HL-60 (cell line): Measurements from ENCODE around the gene ADAM12.

Experiments used
- DNase-seq, 2 experiments: peaks; one replicate each; pipeline ENCODE4 v3.0.0-alpha.2; 2010 to 2020; ENCODE audit warnings: low read depth in 1 of 2, low spot score in 1 of 2
- H3K27ac ChIP-seq: fragments of 250-450 bp; sonication (Bioruptor Pico); replicated peaks from 2 replicates; pipeline ENCODE4 v1.5.1; 2020; ENCODE audit warnings: mild to moderate bottlenecking, moderate library complexity
- H3K27me3 ChIP-seq: fragments of 250-450 bp; sonication (Bioruptor Pico); 2 replicates; pipeline ENCODE4 v1.5.1; 2021; ENCODE audit warnings: mild to moderate bottlenecking, moderate library complexity; ENCODE audit not compliant: insufficient read depth, poor library complexity, severe bottlenecking
- H3K4me3 ChIP-seq: replicated peaks from 2 replicates; pipeline ENCODE4 v1.5.1; 2011; ENCODE audit warnings: mild to moderate bottlenecking, control low read depth, low read length; ENCODE audit not compliant: insufficient read depth
- GABPA ChIP-seq: IDR thresholded peaks from 2 replicates; pipeline ENCODE4 v1.6.1; 2012; ENCODE audit warnings: low read depth
- POLR2AphosphoS5 ChIP-seq: IDR thresholded peaks from 2 replicates; pipeline ENCODE4 v1.6.1; 2012; ENCODE audit warnings: low read depth
- SPI1 ChIP-seq: IDR thresholded peaks from 2 replicates; pipeline ENCODE4 v1.6.1; 2012; ENCODE audit warnings: low read depth, mild to moderate bottlenecking, borderline replicate concordance
- TF ChIP-seq, protein P1 (sequence below): IDR thresholded peaks from 2 replicates; pipeline ENCODE4 v1.6.1; 2012; ENCODE audit warnings: low read depth; ENCODE audit not compliant: insufficient replicate concordance
- TF ChIP-seq, protein P2 (sequence below): IDR thresholded peaks from one replicate; pipeline ENCODE4 v1.5.1; 2011; ENCODE audit warnings: low read length, control low read depth, inconsistent platforms; ENCODE audit not compliant: insufficient read depth

The ADAM12 gene

DNA sequence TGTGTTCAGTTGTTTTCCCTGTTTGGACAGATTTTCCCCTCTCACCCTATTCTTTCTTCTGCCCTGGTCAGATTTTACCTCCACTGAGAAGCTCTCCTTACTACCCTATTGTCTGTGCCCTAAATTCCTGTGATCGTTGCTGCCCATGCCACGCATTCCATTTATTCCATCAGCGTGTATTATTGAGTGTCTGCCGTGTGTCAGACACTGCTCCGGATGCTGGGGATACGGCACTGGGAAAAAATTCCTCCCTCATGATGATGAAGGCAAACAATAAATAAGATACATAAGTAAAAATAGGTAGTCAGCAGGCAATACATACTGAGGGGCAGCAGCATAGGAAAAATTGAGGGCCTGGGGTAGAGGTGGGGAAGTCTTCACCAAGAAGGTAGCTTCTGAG lies 405.1 kb downstream of the ADAM12 start:
- no peak for DNase-seq
- Histone ChIP-seq H3K27me3 (no peaks in the 10 kb centered on the region), H3K27ac (no peak overlapping the region), H3K4me3 (no peak overlapping the region)
- TF ChIP-seq GABPA (no peak), POLR2AphosphoS5 (no peak), SPI1 (no peak)
- TF ChIP-seq, protein P1, sequence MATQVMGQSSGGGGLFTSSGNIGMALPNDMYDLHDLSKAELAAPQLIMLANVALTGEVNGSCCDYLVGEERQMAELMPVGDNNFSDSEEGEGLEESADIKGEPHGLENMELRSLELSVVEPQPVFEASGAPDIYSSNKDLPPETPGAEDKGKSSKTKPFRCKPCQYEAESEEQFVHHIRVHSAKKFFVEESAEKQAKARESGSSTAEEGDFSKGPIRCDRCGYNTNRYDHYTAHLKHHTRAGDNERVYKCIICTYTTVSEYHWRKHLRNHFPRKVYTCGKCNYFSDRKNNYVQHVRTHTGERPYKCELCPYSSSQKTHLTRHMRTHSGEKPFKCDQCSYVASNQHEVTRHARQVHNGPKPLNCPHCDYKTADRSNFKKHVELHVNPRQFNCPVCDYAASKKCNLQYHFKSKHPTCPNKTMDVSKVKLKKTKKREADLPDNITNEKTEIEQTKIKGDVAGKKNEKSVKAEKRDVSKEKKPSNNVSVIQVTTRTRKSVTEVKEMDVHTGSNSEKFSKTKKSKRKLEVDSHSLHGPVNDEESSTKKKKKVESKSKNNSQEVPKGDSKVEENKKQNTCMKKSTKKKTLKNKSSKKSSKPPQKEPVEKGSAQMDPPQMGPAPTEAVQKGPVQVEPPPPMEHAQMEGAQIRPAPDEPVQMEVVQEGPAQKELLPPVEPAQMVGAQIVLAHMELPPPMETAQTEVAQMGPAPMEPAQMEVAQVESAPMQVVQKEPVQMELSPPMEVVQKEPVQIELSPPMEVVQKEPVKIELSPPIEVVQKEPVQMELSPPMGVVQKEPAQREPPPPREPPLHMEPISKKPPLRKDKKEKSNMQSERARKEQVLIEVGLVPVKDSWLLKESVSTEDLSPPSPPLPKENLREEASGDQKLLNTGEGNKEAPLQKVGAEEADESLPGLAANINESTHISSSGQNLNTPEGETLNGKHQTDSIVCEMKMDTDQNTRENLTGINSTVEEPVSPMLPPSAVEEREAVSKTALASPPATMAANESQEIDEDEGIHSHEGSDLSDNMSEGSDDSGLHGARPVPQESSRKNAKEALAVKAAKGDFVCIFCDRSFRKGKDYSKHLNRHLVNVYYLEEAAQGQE: no peak
- TF ChIP-seq, protein P2, sequence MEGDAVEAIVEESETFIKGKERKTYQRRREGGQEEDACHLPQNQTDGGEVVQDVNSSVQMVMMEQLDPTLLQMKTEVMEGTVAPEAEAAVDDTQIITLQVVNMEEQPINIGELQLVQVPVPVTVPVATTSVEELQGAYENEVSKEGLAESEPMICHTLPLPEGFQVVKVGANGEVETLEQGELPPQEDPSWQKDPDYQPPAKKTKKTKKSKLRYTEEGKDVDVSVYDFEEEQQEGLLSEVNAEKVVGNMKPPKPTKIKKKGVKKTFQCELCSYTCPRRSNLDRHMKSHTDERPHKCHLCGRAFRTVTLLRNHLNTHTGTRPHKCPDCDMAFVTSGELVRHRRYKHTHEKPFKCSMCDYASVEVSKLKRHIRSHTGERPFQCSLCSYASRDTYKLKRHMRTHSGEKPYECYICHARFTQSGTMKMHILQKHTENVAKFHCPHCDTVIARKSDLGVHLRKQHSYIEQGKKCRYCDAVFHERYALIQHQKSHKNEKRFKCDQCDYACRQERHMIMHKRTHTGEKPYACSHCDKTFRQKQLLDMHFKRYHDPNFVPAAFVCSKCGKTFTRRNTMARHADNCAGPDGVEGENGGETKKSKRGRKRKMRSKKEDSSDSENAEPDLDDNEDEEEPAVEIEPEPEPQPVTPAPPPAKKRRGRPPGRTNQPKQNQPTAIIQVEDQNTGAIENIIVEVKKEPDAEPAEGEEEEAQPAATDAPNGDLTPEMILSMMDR: no peak

DNA sequence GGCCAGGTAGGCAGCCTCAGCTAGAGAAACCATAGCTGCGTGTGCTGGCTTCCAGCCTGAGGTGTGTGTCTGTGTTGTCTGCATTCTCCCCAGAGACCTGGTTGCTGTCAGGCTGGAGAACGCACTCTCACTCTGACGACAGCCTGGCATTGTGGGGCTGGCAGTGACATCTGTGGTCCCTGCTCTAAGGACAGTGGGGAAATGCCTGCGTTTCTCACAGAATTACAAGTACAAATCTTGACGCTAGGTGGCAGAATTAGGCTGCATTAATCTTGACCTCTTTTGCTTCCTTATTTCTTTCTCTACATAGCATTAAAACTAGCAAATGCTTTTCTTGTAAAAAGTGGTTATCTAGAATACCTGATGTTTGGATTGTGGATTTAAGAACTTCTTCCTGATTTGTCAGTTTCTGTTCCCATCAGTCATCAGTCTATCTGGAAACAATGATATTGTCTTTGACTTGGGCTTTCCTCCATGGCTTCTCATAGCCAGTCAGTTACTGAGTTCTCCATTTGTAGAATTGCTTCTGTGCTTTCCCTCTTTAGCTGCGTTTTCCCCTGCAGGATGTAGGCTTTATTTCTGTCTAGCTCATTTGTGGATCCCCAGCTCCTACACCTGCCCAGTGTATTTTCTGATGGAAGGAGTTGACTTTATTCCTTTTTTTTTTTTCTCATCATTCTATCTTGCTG lies 405.9 kb downstream of the ADAM12 start:
- DNase-seq: peak; percentile 1 to 45
- no peak overlapping the region for H3K27ac ChIP-seq
- TF ChIP-seq SPI1: no peak
- TF ChIP-seq, protein P2: no peak
- TF ChIP-seq GABPA: no peak
- TF ChIP-seq, protein P1: no peak
- no peak for TF ChIP-seq POLR2AphosphoS5
- no peak overlapping the region for H3K4me3 ChIP-seq
- H3K27me3 ChIP-seq: no peaks in the 10 kb centered on the region

DNA sequence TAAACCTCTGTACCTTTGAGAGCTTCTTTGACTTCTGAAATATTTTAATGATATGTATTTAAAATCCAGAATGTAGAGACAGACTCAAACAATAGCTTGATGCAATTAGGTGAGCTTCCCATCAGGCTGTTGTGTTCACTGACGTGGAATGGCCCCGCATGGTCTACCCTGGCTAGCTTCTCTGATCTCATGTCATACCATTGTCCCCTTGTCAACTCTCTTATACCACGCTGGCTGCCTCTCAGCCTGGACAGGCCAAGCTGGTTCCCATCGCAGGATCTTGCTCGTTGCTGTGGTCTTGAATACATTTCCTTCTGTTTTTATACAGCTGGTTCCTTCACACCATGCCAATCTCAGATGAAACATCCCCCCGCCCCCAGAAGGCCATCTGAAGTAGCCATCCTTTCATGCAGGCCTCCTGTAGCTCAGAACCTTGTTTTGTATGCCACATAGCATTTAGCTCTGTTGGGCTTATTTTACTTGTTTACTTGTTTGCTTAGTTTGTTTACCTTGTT lies 407.7 kb downstream of the ADAM12 start:
- Histone ChIP-seq H3K4me3 (no peak overlapping the region), H3K27ac (no peak overlapping the region), H3K27me3 (no peaks in the 10 kb centered on the region)
- no peak for DNase-seq
- TF ChIP-seq GABPA (no peak), POLR2AphosphoS5 (no peak), SPI1 (no peak)
- TF ChIP-seq, protein P2: no peak
- TF ChIP-seq, protein P1: no peak
